DOHH2 (cell line): ENCODE measurements around the gene GOLGA8Q.
"Not testable (repeated sequence)": the region's sequence is repeated elsewhere in the genome, so short reads cannot be mapped to it uniquely, and the experiment has no call there.

Source experiments
- H3F3A ChIP-seq: fragments of 200-600 bp; sonication (generic), shearing (Covaris generic); 2 replicates; pipeline ENCODE4 v1.6.0; 2016; ENCODE audit warnings: antibody characterized with exemption, mild to moderate bottlenecking; ENCODE audit not compliant: control insufficient read depth, insufficient read depth
- H3K27ac ChIP-seq: fragments of 200-600 bp; sonication (generic); 2 replicates; pipeline ENCODE4 v1.5.1; 2014; ENCODE audit warnings: low read depth, mild to moderate bottlenecking, low read length, moderate library complexity
- H3K27me3 ChIP-seq: fragments of 200-600 bp; sonication (generic); 2 replicates; pipeline ENCODE4 v1.6.1; 2014; ENCODE audit warnings: mild to moderate bottlenecking, low read length, mixed read lengths; ENCODE audit not compliant: control insufficient read depth
- H3K36me3 ChIP-seq: fragments of 200-600 bp; sonication (generic); 2 replicates; pipeline ENCODE4 v1.6.1; 2014; ENCODE audit warnings: mild to moderate bottlenecking, low read length, moderate library complexity, mixed read lengths; ENCODE audit not compliant: control insufficient read depth
- H3K4me1 ChIP-seq: fragments of 200-600 bp; sonication (generic); 2 replicates; pipeline ENCODE4 v1.6.1; 2014; ENCODE audit warnings: mild to moderate bottlenecking, low read length, mixed read lengths; ENCODE audit not compliant: control insufficient read depth
- H3K4me2 ChIP-seq: fragments of 200-600 bp; sonication (generic); 2 replicates; pipeline ENCODE4 v1.6.0; 2014; ENCODE audit warnings: mild to moderate bottlenecking, low read length, moderate library complexity
- H3K4me3 ChIP-seq: fragments of 200-600 bp; sonication (generic); 2 replicates; pipeline ENCODE4 v1.5.1; 2014; ENCODE audit warnings: mild to moderate bottlenecking, low read length, mixed read lengths
- H3K79me2 ChIP-seq: fragments of 200-600 bp; sonication (generic); 2 replicates; pipeline ENCODE4 v1.6.1; 2014; ENCODE audit warnings: mild to moderate bottlenecking, low read length, mixed read lengths; ENCODE audit not compliant: control insufficient read depth
- H3K9me2 ChIP-seq: fragments of 200-600 bp; sonication (generic); replicated peaks from 2 replicates; pipeline ENCODE4 v1.6.1; 2014; ENCODE audit warnings: mild to moderate bottlenecking, low read length, mixed read lengths; ENCODE audit not compliant: control insufficient read depth
- H3K9me3 ChIP-seq: fragments of 200-600 bp; sonication (generic); 2 replicates; pipeline ENCODE4 v1.6.1; 2014; ENCODE audit warnings: antibody characterized with exemption, low read length, mixed read lengths; ENCODE audit not compliant: control insufficient read depth, insufficient read depth
- H4K20me1 ChIP-seq: fragments of 200-600 bp; sonication (generic); 2 replicates; pipeline ENCODE4 v1.6.0; 2014; ENCODE audit warnings: low read depth, mild to moderate bottlenecking, antibody characterized with exemption, low read length, moderate library complexity; ENCODE audit not compliant: control insufficient read depth, insufficient read depth

GOLGA8Q gene, protein sequence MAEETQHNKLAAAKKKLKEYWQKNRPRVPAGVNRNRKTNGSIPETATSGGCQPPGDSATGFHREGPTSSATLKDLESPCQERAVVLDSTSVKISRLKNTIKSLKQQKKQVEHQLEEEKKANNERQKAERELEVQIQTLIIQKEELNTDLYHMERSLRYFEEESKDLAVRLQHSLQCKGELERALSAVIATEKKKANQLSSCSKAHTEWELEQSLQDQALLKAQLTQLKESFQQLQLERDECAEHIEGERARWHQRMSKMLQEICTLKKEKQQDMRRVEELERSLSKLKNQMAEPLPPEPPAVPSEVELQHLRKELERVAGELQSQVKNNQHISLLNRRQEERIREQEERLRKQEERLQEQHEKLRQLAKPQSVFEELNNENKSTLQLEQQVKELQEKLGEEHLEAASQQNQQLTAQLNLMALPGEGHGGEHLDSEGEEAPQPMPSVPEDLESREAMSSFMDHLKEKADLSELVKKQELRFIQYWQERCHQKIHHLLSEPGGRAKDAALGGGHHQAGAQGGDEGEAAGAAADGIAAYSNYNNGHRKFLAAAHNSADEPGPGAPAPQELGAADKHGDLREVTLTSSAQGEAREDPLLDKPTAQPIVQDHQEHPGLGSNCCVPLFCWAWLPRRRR

DNA sequence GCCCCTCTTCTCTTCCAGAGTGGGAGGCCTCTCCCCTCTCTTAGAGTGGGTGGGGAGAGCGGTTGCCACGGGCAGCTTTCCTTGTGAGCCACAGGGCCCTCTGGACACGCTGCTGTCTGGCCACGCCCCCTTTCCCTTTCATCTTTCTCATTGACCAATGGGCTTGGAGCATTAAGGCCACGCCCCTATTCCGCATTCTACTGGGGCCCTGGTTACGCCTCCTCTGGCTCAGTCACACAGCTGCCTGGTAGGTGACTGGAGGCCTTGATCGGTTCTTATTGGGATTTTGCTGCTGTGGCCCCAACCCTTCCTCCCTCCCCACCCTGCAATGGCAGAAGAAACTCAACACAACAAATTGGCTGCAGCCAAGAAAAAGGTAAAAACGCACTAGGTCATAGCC, at the start of gene GOLGA8Q:
TSS of gene GOLGA8Q (plus strand) at position 301 of the 400 bp plus-strand sequence. CDS start at position 329, 28 bp downstream.
- H3K36me3 ChIP-seq, H3F3A ChIP-seq, H3K4me2 ChIP-seq, H3K4me3 ChIP-seq, H3K9me3 ChIP-seq, H3K79me2 ChIP-seq, H3K9me2 ChIP-seq, H3K27me3 ChIP-seq, H3K27ac ChIP-seq, H3K4me1 ChIP-seq, H4K20me1 ChIP-seq: not testable (repeated sequence)

DNA sequence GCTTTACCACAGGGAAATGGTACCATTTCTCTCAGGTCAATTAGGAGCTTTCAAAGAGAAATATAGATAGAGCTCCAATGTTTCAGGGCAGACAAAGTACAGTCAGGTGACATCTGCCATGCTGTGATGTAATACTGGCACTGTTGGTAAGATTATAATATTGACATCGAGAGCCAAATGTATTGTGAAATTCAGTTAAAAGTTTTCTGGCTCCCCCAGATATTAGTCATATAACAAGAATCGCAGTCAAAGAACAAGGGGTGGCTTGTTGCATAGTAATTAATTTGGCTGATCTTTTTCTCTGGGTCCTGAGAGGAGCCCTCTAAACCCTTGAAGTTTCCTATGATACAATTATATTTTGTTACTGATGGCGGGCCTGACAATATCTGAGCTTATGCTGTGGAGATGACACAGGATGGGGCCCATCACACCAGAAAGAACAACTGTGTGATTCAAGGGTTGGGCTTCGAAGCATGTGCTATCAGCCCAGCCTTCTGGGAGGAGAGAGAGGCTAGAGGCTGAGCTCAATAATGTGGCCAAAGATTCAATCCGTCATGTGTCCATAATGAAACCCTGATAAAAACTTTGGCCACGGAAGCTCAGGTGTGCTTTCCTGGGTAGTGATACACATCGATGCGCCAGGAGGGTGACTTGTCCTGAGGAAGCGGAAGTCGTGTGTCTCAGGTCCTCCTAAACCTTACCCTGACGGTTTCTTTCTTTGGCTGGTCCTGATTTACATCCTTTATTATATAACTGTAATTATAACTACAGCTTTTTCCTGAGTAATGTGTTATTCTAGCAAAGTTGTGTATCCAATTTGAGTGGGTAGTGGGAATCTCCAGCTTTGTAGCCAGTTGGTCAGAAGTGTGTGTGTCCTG, 48.7 kb upstream of the GOLGA8Q start:
- H3K9me3 ChIP-seq, H3K4me1 ChIP-seq, H3K4me2 ChIP-seq, H3K36me3 ChIP-seq, H3K4me3 ChIP-seq, H3K27me3 ChIP-seq, H3K27ac ChIP-seq, H3F3A ChIP-seq, H4K20me1 ChIP-seq, H3K9me2 ChIP-seq, H3K79me2 ChIP-seq: not testable (repeated sequence)

DNA sequence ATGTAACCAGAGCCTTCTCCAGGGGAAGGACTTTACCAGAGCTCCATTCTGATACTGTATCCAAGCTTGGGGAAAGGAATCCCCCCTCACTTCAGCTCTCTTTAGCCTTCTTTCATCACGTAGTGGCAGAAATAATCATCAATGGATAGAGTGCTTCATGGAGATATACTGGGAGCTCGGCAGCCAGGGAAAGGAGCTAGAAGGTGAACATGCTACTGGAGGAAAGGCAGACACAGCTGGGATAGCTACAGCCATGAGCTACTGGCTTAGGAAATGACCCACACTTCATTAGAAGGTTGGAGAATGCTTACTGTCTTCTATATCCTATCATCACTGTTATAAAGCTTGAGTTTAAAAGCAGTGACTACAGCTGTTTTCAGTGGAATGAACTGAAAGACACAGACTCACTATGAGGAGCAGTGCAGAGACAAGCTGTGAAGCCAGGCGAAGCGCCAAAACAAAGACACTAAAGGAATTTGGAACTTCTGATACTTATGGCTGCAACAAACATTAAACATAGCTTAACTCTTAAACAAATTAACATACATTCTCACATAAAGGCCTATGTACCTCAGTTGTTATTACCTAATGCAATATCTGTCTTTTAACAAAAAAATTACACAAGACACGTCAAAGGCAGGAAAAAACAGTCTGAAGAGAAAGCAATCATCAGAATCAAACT, 47.5 kb upstream of the GOLGA8Q start:
- H3K27me3 ChIP-seq, H3K4me2 ChIP-seq, H4K20me1 ChIP-seq, H3K36me3 ChIP-seq, H3K4me1 ChIP-seq, H3K9me3 ChIP-seq, H3K27ac ChIP-seq, H3K9me2 ChIP-seq, H3K4me3 ChIP-seq, H3K79me2 ChIP-seq, H3F3A ChIP-seq: not testable (repeated sequence)

DNA sequence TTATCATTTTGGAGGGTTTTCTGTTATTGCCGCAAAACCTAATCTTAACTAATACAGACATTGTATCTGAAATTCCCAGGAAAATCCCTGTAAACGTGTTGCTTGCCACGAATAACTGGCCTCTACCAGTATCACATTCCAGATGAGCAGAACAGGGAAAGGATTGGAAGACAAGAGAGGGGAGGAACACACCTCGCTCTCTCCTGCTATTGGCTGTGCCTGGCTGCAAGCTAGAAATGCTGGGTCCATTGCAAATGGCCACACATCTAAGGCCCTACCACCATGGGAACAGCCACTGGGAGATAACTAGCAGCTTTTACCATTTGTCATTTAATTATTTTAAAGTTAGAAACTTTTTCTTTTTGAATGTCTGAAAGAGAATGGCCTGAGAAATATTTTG, 37.3 kb upstream of the GOLGA8Q start:
- not testable (repeated sequence) for H3K27ac ChIP-seq, H3K4me3 ChIP-seq, H3K27me3 ChIP-seq, H3K79me2 ChIP-seq, H4K20me1 ChIP-seq, H3K4me1 ChIP-seq, H3K9me3 ChIP-seq, H3F3A ChIP-seq, H3K36me3 ChIP-seq, H3K4me2 ChIP-seq, H3K9me2 ChIP-seq

DNA sequence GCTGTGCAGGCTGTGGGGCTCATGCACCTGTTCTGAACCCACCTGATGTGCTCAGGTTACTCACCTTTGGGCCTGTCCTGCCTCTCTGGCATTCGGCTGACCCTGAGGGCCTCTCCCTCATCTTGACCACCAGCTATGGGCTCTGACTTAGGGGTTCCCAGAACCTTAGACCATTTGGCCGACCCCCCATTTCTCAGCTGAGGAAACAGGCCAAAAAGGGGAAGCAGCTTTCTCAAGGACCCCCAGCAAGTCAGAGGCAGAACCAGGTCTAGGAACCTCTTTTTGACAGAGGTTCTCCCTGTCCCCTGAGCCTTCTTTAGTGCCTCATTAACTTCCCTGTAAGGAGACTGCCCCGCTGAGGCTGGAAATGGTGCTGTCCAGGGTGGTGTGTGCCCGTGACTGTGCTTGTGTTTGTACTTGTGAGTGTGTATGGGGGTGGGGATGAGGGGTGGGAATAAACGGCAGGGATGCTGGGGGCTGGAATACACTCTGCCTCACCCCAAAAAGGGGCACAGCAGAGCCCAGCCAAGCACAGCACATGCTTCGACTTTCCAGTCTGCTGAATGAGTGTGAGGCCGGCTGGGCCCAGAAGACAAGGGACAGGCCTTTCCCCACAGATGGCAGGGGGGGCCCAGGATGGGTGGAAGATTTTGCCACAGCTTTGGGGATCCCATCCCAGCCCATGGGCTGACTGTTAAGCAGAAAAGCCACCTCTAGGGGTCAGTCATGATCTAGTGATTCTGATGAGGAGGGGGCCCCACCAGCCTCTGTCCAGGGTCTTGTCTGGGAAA, 28.2 kb upstream of the GOLGA8Q start:
- not testable (repeated sequence) for H3K36me3 ChIP-seq, H3K9me3 ChIP-seq

DNA sequence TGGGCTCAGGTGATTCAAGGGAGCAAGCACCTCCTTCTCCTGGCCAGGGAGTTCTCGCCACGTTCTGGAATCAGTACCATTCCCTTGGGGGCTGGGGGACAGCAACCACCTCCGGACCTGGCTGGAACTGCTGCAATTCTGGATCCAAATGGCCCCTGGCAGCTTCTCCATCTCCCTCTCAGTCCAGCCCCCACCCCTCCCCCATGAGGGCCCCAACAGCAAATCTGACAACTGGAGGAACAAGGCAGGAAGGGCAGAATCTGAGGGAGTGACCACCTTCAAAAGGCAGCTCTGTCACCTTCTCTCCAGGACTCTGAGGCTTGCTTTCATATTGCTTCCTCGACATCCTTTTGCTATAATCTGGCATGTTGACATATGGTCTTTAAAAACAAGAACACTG, 25.9 kb upstream of the GOLGA8Q start:
- not testable (repeated sequence) for H3K9me3 ChIP-seq, H3K27me3 ChIP-seq, H4K20me1 ChIP-seq, H3F3A ChIP-seq, H3K9me2 ChIP-seq, H3K4me3 ChIP-seq, H3K79me2 ChIP-seq, H3K27ac ChIP-seq, H3K4me2 ChIP-seq, H3K4me1 ChIP-seq, H3K36me3 ChIP-seq

More for the DNA sequence above, 28.2 kb upstream of the GOLGA8Q start:
- H3K4me2 ChIP-seq, H3K27ac ChIP-seq, H3K79me2 ChIP-seq, H3F3A ChIP-seq, H3K27me3 ChIP-seq, H3K4me3 ChIP-seq, H4K20me1 ChIP-seq, H3K4me1 ChIP-seq, H3K9me2 ChIP-seq: not testable (repeated sequence)

DNA sequence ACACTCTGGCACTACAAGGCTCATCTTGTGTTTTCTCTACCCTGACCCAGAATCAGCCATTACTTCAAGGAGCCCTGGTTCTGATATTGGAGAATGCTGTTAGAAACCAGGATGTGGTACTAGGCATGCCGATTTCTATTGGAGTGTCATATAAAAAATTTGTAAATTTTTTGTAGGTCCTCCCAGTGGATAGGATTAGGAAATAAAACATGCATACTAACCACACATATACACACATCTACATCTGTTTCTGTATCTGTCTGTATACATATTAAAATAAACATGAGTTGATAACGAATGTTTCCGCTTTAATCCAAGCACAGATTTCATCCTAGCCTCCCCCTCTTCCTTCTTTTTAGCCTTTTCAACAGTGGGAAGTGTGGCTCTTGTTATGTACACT, 22.8 kb upstream of the GOLGA8Q start:
- H3K27me3 ChIP-seq, H4K20me1 ChIP-seq, H3K27ac ChIP-seq, H3K36me3 ChIP-seq, H3K4me2 ChIP-seq, H3K4me1 ChIP-seq, H3K9me3 ChIP-seq, H3K79me2 ChIP-seq, H3K4me3 ChIP-seq, H3F3A ChIP-seq, H3K9me2 ChIP-seq: not testable (repeated sequence)
